ENCODE data around the gene NOTCH2. TPM values are rescaled to one million over a fixed set of nuclear protein-coding genes. Genes with fewer than 3 reads are reported as not detected.
A peak's percentile ranks its signal among the peaks of the same experiment; 100 is the strongest.
"Not testable (repeated sequence)": the region's sequence is repeated elsewhere in the genome, so short reads cannot be mapped to it uniquely, and the experiment has no call there.

The NOTCH2 gene
- total RNA-seq, 1 donor from 2014 or later = 259 TPM

- no peak for TF ChIP-seq CTCF (IDR thresholded peaks at IDR 0.05)
- DNase-seq = no peak
- Mint-ChIP-seq H3K4me1 (peaks cover 4% of the 10 kb centered on the region), H3K9me3 (no peaks in the 10 kb centered on the region), H3K27me3 (no peaks in the 10 kb centered on the region), H3K36me3 (ENCODE audit: low read depth) (peaks cover 61% of the 10 kb centered on the region), H3K27ac (no peak overlapping the region), H3K4me3 (no peak overlapping the region)
- intact Hi-C loops (cut with micrococcal nuclease) = no loop called here
- CTCF ChIA-PET = no interaction called here
- ATAC-seq (ENCODE audit: low read depth) = no peak
- POLR2A ChIA-PET = no interaction called here
Measured at GRCh38 chr1:119981496-119981895, 88.0 kb downstream of the NOTCH2 start.

- POLR2A ChIA-PET = no interaction called here
- intact Hi-C loops (cut with micrococcal nuclease) = no loop called here
- TF ChIP-seq CTCF (IDR thresholded peaks at IDR 0.05) = no peak
- DNase-seq = no peak
- Mint-ChIP-seq H3K27ac (no peak overlapping the region), H3K4me3 (no peak overlapping the region), H3K36me3 (ENCODE audit: low read depth) (peaks cover 57% of the 10 kb centered on the region), H3K27me3 (no peaks in the 10 kb centered on the region), H3K4me1 (no peaks in the 10 kb centered on the region), H3K9me3 (no peaks in the 10 kb centered on the region)
- CTCF ChIA-PET = no interaction called here
- no peak for ATAC-seq (ENCODE audit: low read depth)
Measured at GRCh38 chr1:119978018-119978505, 91.4 kb downstream of the NOTCH2 start.

GRCh38 chr1:119977113-119977736 lies 92.2 kb downstream of the NOTCH2 start:
- H3K27me3 Mint-ChIP-seq; intact Hi-C loops (cut with micrococcal nuclease); CTCF ChIA-PET; ATAC-seq (ENCODE audit: low read depth); H3K9me3 Mint-ChIP-seq; DNase-seq; H3K4me1 Mint-ChIP-seq; POLR2A ChIA-PET; H3K4me3 Mint-ChIP-seq: not testable (repeated sequence)
- Mint-ChIP-seq H3K27ac (peak overlapping the region; percentile 6), H3K36me3 (ENCODE audit: low read depth) (peaks cover 58% of the 10 kb centered on the region)

- H3K27ac Mint-ChIP-seq; H3K4me3 Mint-ChIP-seq; ATAC-seq (ENCODE audit: low read depth); H3K27me3 Mint-ChIP-seq; DNase-seq; intact Hi-C loops (cut with micrococcal nuclease); POLR2A ChIA-PET; H3K4me1 Mint-ChIP-seq; H3K9me3 Mint-ChIP-seq: not testable (repeated sequence)
- H3K36me3 Mint-ChIP-seq (ENCODE audit: low read depth) = peaks cover 68% of the 10 kb centered on the region
- CTCF ChIA-PET = interaction anchor here (1.7 kb wide), 1 partner anchor 27 kb away, joined by 7 read pairs; no protein-coding TSS in a partner anchor
Measured at GRCh38 chr1:119975582-119976254, 93.7 kb downstream of the NOTCH2 start.

GRCh38 chr1:119975006-119975405 lies 94.5 kb downstream of the NOTCH2 start:
- CTCF ChIA-PET = interaction anchor here (1.7 kb wide), 1 partner anchor 26 kb away, joined by 7 read pairs; no protein-coding TSS in a partner anchor
- no peak overlapping the region for H3K27ac Mint-ChIP-seq

More at GRCh38 chr1:119975006-119975405, 94.5 kb downstream of the NOTCH2 start:
- TF ChIP-seq CTCF (IDR thresholded peaks at IDR 0.05) = no peak
- Mint-ChIP-seq H3K9me3 (no peaks in the 10 kb centered on the region), H3K4me3 (no peak overlapping the region), H3K27me3 (no peaks in the 10 kb centered on the region), H3K36me3 (ENCODE audit: low read depth) (peaks cover 74% of the 10 kb centered on the region), H3K4me1 (no peaks in the 10 kb centered on the region)
- ATAC-seq (ENCODE audit: low read depth) (no peak), DNase-seq (no peak)
- POLR2A ChIA-PET = no interaction called here
- intact Hi-C loops (cut with micrococcal nuclease) = no loop called here

Data from activated B cell treated with CpG ODN at 0.5 μM for 24 hours (primary cell).